Measurements from ENCODE around the gene CHTF18. TPM values are rescaled to one million over a fixed set of nuclear protein-coding genes. Genes with fewer than 3 reads are reported as not detected.

Gene CHTF18
- total and polyA plus RNA-seq, 9 of the 15 experiments (the other 6 are each of a cell fraction or from before 2014, with no cell fraction given), result 2.5 to 123 (median 17.0) TPM

GRCh38 chr16:833411-833810 is 45.0 kb downstream of the CHTF18 start:
- Histone ChIP-seq H3K79me2 (ENCODE audit: control insufficient read depth, insufficient read depth, low read length) (no peaks in the 10 kb centered on the region), H3K4me2 (ENCODE audit: insufficient read depth, low read length) (no peak overlapping the region), H2AFZ (ENCODE audit: low read depth, low read length) (no peak overlapping the region), H3K4me1 (replicated peaks in 1 of 2; ENCODE audit: control insufficient read depth in 2 of 2, insufficient read depth in 2 of 2, low read length in 2 of 2) (peaks cover 0 to 22% of the 10 kb centered on the region in 2 experiments; a peak in 3 of 5 replicates), H3K27me3 (ENCODE audit: control insufficient read depth in 2 of 2, insufficient read depth in 2 of 2, low read length in 2 of 2) (peaks cover 31 to 56% of the 10 kb centered on the region in 2 experiments; a peak in 4 of 5 replicates), H4K20me1 (replicated peaks; ENCODE audit: control insufficient read depth, insufficient read depth, low read length) (no peaks in the 10 kb centered on the region), H3K36me3 (ENCODE audit: control insufficient read depth, insufficient read depth, low read length) (no peaks in the 10 kb centered on the region), H3K27ac (ENCODE audit: extremely low read depth, low read depth, low read length) (no peak overlapping the region), H3K9ac (ENCODE audit: insufficient read depth in 1 of 2, low read depth in 2 of 2, low read length in 2 of 2) (no peak overlapping the region), H3K9me3 (replicated peaks; ENCODE audit: control insufficient read depth, insufficient read depth, low read depth, low read length) (peaks cover 1% of the 10 kb centered on the region; the same call in 1 of the 2 replicates), H3K4me3 (no peak overlapping the region), H3K9me1 (ENCODE audit: control insufficient read depth, insufficient read depth, low read length) (no peaks in the 10 kb centered on the region)
- intact Hi-C loops (cut with micrococcal nuclease) (no loop called here), in situ Hi-C loops (cut with MboI) (no loop called here)
- FAIRE-seq, result no peak
- CTCF ChIA-PET (ENCODE audit: low intra/inter-chr PET ratio), result no interaction called here
- POLR2A ChIA-PET, result no interaction called here
- ATAC-seq, result no peak
- no TSS peak for BruUV-seq (replicated peaks)
- no peak for DNase-seq (ENCODE audit: extremely low read depth in 1 of 4, low spot score in 3 of 4)
- 6% methylated on average over 14 of the region's 14 CpGs for WGBS (ENCODE audit: insufficient coverage, low coverage, missing lambda C conversion rate)
- TF ChIP-seq ESRRA (IDR thresholded peaks at IDR 0.05; ENCODE audit: borderline replicate concordance, low read depth) (no peak), CBX1 (IDR thresholded peaks at IDR 0.05; ENCODE audit: low read depth) (no peak), PATZ1 (CRISPR knock-in tag; IDR thresholded peaks at IDR 0.05; ENCODE audit: borderline replicate concordance) (no peak), ZKSCAN8 (CRISPR knock-in tag; IDR thresholded peaks at IDR 0.05) (no peak), NCOA6 (IDR thresholded peaks at IDR 0.05) (no peak), RAD21 (CRISPR knock-in tag; conservative IDR thresholded peaks at IDR 0.05 in 1 of 2, IDR thresholded peaks at IDR 0.05 in 1 of 2) (no peak), ZNF57 (CRISPR knock-in tag; IDR thresholded peaks at IDR 0.05) (no peak), TCF3 (CRISPR knock-in tag; IDR thresholded peaks at IDR 0.05) (no peak), THRA (IDR thresholded peaks at IDR 0.05) (no peak), CTCFL (IDR thresholded peaks at IDR 0.05; ENCODE audit: borderline replicate concordance, insufficient read depth, low read depth, low read length, poor library complexity, severe bottlenecking) (no peak), POLR2H (tag; IDR thresholded peaks at IDR 0.05; ENCODE audit: low read depth) (no peak), FOXM1 (IDR thresholded peaks at IDR 0.05; ENCODE audit: low read depth) (no peak), FOXM1 (CRISPR knock-in tag; IDR thresholded peaks at IDR 0.05; ENCODE audit: low read depth) (no peak), TRIM25 (IDR thresholded peaks at IDR 0.05; ENCODE audit: borderline replicate concordance) (no peak), HNRNPK (IDR thresholded peaks at IDR 0.05; ENCODE audit: low read depth, low read length, poor library complexity, severe bottlenecking) (no peak)
